HG03520 (cell line): Measurements from ENCODE around the gene EEF2.
A peak's percentile ranks its signal among the peaks of the same experiment; 100 is the strongest.
"Not testable (repeated sequence)": the region's sequence is repeated elsewhere in the genome, so short reads cannot be mapped to it uniquely, and the experiment has no call there.

Source experiments
- ATAC-seq: cut with Tn5 transposase; IDR thresholded peaks from one replicate; pipeline ENCODE4 v1.9.1; 2021; ENCODE audit warnings: mild to moderate bottlenecking, moderate library complexity; ENCODE audit not compliant: unreplicated experiment

Gene EEF2

DNA sequence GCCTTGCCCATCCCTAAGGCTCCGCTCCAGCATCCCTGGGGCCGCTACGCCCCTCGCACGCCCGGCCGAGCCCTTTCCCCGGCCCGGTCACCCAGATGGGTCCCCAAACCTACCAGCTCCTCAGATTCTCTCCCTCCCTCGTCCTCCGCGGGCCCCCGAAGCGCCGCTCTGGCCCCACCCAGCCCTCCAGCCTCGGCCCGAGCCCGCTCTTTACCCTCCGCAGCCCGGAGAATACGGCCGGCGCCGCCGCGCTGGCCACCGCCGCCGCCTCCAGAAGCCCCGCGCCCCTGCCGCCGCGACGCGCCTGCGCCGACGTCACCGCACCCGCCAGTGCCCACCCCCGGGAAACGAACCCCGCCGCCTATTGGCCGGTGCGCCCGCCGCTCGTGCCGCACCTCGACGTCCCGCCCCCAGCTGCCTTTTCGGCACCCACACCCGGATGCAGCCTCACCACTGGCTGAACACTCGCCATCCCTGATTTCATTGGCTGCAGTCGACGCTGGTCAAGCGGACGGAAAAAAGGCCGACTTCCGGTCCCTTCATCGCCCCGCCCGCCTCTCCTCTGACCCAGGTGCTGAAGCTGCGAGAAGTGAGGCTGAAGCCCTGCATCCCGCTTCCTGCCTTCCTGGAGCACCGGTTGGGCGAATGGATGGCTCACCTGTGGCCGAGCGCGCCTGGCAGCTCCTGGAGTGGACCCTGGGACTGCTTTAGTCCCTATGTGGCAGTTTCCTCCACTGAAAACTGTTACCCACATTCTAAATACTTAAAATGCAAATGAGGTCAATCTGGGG is 14.3 kb downstream of the EEF2 start, which contains the start of gene DAPK3:
Gene DAPK3, minus strand, starts transcription at position 292 of the 791 bp plus-strand sequence. CDS start 1,364 bp downstream, outside the sequence.
- ATAC-seq = peak; percentile 88

DNA sequence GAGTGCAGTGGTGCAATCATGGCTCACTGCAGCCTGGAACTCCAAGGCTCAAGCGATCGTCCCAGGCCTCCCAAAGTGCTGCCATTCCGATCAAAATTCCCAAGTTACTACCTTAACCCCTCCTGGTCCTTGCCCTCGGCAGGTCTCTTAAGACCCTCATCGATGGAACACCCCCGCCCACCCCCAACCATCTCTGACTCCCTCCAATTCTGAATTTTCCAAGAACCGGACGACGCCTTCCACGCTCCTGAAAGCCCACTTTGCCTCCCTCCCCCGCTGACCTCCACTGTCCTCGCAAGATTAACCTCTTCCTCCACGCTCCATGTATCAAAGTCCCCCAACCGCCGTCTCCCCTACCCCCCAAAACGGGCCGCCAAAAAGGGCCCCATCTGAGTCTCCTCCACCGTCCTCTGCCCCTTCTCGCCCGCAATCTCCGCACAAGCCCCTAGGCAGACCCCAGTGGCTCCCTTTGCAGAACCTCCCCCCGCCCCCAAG is 14.9 kb downstream of the EEF2 start:
- no peak for ATAC-seq

- ATAC-seq = no peak
Measured at GRCh38 chr19:3969435-3970312, 15.6 kb downstream of the EEF2 start.

DNA sequence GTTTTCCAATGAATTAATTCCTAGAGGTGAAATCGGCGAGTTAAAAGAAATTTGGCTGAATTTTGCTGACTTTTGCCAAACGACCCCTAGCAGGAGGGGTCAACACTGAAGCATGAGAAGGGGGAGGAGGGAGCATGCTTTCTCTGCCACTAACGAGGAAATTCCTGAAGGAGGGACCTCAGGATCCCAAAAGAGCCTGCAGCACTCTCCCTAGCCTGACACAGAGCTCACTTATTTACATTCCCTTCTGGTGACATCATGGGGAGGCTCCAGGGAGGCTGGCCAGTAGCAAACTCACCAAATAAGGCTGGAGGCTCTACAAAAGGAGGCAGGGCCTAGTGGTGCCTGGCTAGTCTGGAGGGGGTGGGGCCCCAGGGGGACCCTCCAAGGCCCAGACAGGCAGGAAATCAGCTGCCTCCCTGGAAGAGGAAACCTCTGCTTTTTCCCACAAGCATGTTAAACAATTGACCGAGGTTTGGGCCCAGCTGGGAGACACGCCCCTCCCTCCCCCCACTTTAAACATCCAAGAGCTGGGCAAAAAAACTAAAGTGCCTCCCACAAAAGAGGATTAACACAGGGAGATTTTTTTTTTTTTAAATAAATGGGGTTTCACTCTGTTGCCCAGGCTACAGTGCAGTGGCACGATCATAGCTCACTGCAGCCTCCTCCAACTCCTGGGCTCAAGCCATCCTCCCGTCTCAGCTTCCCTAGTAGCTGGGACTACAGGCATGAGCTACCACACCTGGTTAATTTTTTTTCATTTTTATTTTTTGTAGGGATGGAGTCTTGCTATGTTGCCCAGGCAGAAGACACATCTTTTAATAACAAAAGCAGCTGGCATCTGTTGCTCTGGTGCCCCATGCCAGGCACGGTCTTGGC is 16.5 kb downstream of the EEF2 start:
- ATAC-seq = no peak

DNA sequence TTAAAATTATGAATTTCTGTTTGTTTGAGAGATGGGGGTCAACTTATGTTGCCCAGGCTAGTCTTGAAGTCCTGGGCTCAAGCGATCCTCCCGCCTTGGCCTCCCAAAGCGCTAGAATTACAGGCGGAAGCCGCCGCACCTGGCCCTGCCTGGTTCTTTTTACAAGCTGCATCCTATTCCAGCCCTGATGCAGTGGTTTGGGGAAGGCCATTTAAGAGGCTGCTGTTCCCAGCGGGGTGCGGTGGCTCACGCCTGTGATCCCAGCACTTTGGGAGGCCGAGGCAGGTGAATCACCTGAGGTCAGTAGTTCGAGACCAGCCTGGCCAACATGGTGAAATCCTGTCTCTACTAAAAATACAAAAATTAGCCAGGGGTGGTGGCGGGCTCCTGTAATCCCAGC is 17.3 kb downstream of the EEF2 start:
- ATAC-seq = not testable (repeated sequence)

DNA sequence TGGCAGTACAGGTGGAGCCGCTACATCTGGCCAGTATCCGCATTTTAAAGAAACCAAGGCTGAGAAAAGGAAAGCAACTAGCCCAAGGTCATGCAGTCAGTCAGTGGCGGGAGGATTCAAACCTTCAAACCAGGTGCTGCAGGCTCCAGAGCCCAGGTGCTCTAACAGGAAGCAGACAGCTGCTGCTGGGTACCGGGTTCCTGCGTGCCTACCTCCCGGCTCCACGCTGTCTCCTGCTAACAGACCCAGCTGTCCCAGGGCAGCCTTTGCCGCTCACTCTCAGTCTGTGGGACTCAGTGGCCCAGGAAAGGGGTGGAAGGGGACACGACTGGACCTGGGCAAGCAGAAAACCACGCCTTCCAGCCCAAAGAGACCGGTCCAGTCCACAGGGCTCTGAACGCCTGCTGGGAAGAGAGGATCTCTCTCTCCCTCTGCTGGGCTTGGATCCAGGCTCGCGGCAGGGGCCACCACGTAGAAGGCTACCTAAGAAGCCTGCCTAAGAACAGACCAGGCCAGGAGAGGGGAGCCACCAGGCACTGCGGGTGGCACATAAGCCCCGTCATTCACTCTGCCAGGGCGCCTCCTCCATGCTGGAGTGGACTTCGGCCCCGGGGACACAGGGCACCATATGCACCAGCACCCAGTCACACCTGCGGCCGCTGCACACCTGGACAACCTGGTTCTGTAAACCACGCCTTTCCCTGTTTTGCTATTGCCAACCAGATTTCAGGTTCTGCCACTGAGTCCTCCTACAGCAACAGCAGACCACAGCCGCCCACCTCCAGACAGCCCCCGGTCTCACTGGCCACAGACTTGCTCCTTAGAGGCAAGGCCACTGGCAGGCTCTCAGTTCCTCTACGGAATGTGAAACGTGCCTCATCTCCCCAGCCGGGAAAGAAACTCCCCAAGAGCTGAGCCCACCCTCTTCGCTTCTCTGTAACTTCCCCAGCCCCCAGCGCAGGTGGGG is 18.9 kb downstream of the EEF2 start:
- ATAC-seq = no peak

DNA sequence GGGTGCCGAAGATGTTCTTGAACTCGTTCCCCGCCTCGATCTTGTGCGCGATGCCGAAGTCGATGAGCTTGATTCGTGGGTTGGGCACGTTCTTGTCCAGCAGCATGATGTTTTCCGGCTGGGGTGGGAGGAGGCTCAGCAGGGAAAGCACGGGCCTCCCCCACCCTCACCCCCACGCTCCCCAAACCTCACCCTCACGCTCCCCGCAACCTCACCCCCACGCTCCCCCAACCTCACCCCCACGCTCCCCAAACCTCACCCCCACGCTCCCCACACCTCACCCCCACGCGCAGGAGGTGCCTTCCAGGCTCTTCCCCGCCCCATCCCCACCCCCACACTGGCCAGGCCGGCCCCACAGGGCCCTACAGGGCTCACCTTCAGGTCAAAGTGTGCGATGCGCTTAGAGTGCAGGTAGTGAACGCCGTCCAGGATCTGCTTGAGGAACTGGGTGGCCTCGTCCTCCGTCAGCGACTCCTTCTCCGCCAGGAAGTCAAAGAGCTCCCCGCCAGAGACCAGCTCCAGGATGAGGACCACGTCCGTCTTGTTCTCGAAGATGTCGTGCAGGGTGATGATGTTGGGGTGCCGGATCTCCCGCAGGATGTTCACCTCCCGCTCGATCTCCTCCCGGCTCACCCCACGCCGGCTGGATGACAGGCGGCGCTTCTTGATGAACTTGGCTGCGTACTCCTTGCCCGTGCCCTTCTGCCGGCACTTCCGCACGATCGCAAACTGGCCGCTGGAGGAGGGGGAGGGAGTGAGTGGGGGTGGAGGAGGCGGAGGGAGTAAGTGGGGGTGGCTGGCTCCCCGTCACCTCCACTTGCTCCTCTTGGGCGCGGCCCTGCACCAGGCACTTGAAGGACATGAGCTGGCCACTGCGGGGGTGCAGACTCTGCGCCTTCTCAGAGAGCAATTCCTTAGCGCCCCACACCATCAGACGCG is 20.7 kb downstream of the EEF2 start:
- no peak for ATAC-seq

DNA sequence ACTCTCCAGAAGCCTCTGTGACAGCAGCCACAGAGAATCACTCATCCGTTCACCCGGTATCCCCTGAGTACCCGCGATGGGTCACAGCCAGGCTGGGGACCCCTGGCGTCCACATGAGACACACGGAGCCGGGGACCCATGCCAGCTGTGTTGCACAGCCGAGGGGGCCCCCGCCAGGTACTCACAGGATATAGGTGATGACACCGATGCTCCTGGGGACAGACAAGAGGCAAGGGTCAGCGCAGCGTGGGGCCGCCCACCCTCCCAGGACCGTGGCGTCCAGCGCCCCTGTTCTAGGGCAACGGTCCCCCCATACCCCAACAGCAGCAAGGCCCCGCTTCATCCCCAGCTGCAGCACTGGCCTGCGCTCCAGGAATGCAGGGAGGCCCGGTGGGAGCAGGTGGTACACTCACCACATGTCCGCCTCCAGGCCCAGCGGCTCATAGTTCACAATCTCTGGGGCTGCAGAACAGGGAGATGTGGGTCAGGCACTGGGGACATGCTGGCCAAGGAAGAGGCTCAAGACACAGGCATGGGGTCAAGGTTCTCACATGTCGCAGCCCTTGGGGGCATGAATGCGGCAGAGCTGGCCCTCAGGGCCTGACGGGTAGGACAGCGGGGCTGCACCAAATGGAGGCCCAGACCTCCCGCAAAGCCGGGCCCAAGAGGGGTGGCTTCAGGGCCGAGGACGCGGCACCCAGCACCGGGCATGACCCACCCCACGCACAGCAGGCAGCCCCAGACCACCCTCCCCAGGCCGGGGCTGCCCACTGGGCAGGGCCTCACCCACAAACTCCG is 21.6 kb downstream of the EEF2 start:
- no peak for ATAC-seq

- no peak for ATAC-seq
Measured at GRCh38 chr19:3961007-3961406, 24.3 kb downstream of the EEF2 start.

DNA sequence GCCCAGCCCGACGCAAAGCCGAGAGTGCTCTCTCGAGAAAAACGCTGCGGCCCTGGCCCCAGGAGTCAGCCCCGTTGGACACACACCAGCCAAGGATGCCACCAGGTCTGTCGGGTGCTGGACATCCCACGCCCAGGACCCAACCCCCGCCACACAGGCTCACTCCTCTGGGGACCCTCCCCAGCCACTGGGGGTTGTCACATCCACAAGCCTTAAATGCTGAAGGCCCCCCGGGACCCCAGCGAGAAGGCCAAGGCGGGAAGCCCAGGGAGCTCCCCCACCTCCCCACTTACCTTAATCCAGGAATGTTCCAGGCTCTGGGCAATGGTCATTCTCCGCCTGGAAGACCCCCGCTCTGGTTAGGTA is 25.5 kb downstream of the EEF2 start:
- ATAC-seq = no peak

DNA sequence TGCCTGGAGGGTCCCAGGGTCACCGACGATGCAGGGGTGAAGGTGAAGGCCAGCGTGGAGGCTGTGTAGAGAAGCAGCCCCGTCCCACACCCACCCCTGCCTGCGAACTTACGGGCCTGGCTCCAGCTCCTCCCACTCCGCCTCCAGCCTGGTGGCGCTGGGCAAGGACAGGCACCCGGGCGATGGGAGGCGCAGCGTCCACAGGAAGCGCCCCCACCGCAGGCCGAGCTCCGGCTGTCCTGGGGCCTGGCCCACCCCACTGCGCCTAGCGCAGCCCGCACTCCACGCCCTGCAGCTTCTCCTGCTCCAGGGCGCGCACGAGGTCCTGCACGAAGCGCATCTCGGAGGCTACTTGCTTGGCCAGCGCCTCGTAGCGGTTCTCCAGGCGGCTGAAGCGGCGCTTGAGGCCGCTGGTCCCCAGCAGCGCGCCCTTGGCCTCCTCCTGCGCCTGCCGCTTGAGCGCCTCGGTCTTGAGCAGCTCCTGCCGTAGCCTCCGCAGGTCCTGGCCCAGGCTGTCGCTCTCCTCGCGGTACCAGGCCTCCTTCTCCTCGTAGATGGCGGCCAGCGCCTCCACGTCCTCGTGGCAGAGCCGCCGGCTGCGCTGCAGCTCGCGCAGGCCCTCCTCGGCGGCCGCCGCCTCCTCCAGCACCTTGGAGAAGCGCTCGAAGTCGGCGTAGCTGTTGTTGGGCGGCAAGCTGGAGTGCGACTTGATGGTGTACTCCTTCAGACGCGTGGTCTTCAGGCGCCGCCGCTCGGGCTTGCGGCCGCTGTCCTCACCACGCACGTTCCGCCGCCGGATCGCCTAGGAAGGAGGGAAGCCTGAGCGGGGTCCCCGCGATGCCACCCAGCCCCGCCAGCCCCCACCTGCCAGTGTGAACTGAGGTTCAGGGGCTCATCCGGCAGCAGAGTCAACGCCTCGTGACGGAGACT is 26.2 kb downstream of the EEF2 start:
- ATAC-seq = no peak

- no peak for ATAC-seq
Measured at GRCh38 chr19:3955688-3956087, 29.6 kb downstream of the EEF2 start.

DNA sequence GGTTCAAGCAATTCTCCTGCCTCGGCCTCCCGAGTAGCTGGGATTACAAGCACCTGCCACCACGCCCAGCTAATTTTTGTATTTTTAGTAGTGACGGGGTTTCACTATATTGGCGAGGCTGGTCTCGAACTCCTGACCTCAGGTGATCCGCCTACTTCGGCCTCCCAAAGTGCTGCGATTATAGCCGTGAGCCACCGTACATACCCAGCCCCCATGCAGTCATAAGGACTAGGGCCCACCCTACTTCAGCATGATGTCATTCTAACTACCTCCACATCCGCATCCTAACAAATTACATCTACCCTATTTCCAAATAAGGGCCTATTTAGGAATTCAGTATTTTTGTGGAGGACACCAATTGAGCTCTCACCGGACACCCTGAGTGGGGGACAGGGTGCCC is 30.0 kb downstream of the EEF2 start:
- ATAC-seq = not testable (repeated sequence)

DNA sequence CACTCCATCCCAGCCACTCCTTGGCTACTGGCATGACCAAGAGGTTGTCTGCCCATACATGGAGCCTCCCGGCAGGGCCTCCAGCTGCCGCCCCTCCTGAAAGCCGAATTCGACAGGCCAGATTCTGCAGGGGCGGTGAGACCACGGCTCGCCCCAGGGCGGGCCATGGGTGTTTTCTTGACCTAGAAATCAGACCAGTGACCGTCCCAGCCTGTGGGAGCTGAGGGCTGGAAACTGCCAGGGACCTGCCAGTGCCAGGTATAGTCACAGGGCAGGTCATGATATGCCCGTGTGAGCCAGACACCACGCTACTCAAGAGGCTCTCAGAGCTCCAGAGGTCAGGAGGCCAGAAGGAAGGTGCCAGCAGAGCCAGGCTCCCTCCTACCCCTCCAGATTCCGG is 31.2 kb downstream of the EEF2 start:
- no peak for ATAC-seq

GRCh38 chr19:3952755-3953276 is 32.4 kb downstream of the EEF2 start:
- not testable (repeated sequence) for ATAC-seq
